Left lung (tissue), 10 donors: ENCODE data around the gene RBM17. TPM values are rescaled to one million over a fixed set of nuclear protein-coding genes. Genes with fewer than 3 reads are reported as not detected.

Experiments
- ATAC-seq: fragments of 200-7000 bp; cut with Tn5 transposase; one replicate; pipeline ENCODE4 v1.9.1; 2020; ENCODE audit warnings: moderate library complexity
- DNase-seq, 4 donors: peaks; one replicate each; pipeline ENCODE4 v3.0.0-alpha.2; 2013 to 2020
- H3K27ac ChIP-seq, 2 donors: fragments of 200-600 bp; sonication (generic) in 1 of 2; one replicate each; pipeline versions ENCODE4 v1.5.0 to v1.8.0; 2020 to 2021
- H3K27me3 ChIP-seq, 2 donors: fragments of 200-600 bp; sonication (generic) in 1 of 2; one replicate each; pipeline versions ENCODE4 v1.5.0 to v1.8.0; 2020 to 2021
- H3K36me3 ChIP-seq, 2 donors: fragments of 200-600 bp; sonication (generic) in 1 of 2; one replicate each; pipeline versions ENCODE4 v1.5.0 to v1.8.0; 2020 to 2021
- H3K4me1 ChIP-seq, 2 donors: fragments of 200-600 bp; one replicate each; pipeline ENCODE4 v1.8.0; 2021
- H3K4me3 ChIP-seq, 2 donors: fragments of 200-600 bp; sonication (generic) in 1 of 2; one replicate each; pipeline versions ENCODE4 v1.5.0 to v1.8.0; 2020 to 2021; ENCODE audit warnings: mild to moderate bottlenecking in 1 of 2
- H3K9me3 ChIP-seq, 2 donors: fragments of 200-600 bp; sonication (generic) in 1 of 2; one replicate each; pipeline versions ENCODE4 v1.5.0 to v1.8.0; 2020 to 2021
- intact Hi-C, 2 donors: fragments of 100-400 bp; cut with DNase I; formaldehyde crosslinking; loops; one replicate each; pipeline versions ENCODE4 v1.11.2 to v1.14.2; 2022
- polyA plus RNA-seq, 6 donors: library from polyadenylated mRNA; unstranded; fragments of 120-200 nt; gene quantifications; one replicate each; pipeline ENCODE4 v1.2.1, GENCODE V29; 2013; ENCODE audit not compliant: insufficient read length in 6 of 6
- total RNA-seq, 2 donors: library from RNA; stranded (reverse); fragmentation: NEBNext Ultra II Directional; extraction: Animal tissue kit (Norgen Biotek cat#: 25700); gene quantifications; one replicate each; pipeline ENCODE4 v1.2.1, GENCODE V29; 2021
- TF ChIP-seq, protein P1 (sequence below), 2 donors: fragments of 200-600 bp; sonication (generic) in 1 of 2; IDR thresholded peaks; one replicate each; pipeline versions ENCODE4 v1.5.0 to v1.8.0; 2021; ENCODE audit warnings: antibody characterized with exemption in 2 of 2
- donor health status: DM: no; HTN: yes; CAD: no.
- donor health status: DM: no; HTN: no; CAD: no.

Gene RBM17
- total and polyA plus RNA-seq, 8 donors = 63.2 to 215 (median 185) TPM

DNA sequence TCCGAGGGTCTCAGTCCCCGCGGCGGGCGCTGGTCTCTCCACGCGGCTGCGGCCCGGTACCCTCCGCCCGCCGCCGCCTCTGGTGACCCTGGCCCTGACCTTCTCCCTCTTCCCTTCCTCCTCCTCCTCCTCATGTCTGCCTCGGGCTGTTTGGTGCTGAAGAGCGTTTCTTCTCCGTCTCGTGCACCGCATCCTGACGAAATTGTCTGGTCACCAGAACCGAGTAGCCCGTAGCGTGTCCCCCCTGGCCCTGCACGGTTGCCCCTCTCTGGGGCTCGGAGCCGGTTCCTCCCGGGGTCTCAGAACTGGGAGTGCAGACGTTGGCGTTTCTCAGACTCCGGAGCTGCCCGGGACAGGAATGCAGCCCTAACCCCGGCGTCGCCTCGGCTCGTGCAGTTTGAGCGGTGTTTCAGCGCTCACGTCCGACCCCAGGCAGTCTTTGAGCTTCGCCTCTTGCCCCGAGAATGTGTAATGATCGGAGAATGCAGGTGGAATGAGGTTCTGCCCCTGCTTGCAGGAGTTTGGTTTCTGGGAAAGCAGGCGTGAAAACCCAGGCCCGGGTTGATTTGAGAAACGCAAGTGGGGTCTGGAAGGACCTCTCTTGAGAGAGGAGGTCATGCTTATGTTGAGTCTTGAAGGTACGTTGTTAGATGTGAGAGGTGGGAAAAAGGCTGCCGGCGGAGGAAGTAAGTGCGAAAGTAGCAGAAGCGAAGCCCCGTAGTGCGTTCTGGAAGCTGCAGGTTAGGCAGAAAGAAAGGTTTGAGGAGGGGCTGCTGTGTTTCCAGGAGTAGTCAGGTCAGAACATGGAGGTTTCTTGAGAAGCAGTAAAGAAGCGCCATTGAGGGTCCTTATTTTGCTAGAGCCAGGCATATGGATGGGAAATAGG, 743 bp downstream of the RBM17 start:
- TF ChIP-seq, protein P1, sequence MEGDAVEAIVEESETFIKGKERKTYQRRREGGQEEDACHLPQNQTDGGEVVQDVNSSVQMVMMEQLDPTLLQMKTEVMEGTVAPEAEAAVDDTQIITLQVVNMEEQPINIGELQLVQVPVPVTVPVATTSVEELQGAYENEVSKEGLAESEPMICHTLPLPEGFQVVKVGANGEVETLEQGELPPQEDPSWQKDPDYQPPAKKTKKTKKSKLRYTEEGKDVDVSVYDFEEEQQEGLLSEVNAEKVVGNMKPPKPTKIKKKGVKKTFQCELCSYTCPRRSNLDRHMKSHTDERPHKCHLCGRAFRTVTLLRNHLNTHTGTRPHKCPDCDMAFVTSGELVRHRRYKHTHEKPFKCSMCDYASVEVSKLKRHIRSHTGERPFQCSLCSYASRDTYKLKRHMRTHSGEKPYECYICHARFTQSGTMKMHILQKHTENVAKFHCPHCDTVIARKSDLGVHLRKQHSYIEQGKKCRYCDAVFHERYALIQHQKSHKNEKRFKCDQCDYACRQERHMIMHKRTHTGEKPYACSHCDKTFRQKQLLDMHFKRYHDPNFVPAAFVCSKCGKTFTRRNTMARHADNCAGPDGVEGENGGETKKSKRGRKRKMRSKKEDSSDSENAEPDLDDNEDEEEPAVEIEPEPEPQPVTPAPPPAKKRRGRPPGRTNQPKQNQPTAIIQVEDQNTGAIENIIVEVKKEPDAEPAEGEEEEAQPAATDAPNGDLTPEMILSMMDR (IDR thresholded peaks at IDR 0.05) = no peak
- DNase-seq = peak in 2 of 4 donors; percentile 38 to 81
- intact Hi-C loops = loop anchor here in 1 of 2 donors (5.0 kb wide), 2 partner anchors 77 to 142 kb away; no protein-coding TSS in a partner anchor
- Histone ChIP-seq H3K4me3 (peak overlapping the region; percentile 76 to 94), H3K27ac (peak overlapping the region; percentile 81 to 86), H3K27me3 (no peaks in the 10 kb centered on the region), H3K9me3 (no peaks in the 10 kb centered on the region), H3K4me1 (peaks cover 19 to 77% of the 10 kb centered on the region in 2 donors), H3K36me3 (no peaks in the 10 kb centered on the region)
- peak; percentile 10 for ATAC-seq

DNA sequence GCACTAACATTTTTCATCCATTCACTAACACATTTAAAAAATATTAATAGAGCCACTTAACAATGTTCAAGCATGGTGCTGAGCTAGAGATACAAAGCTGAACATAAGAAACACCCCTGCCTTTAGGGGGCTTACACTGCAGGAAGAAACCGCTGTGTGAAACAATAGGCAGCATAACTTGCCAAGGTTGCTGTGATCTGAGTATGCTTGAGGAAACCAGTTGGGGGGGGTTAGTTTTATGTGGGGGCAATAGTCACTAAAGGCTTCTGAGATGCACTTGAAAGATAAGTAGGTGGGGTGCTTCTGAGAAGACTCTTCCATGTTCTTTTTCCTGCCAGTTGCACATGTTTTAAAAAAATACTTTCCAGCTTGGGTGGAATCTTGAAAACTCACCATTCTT, 2.8 kb downstream of the RBM17 start:
- TF ChIP-seq, protein P1 (IDR thresholded peaks at IDR 0.05) = no peak
- peak overlapping the region in 1 of 2 donors; percentile 53 for H3K27ac ChIP-seq
- no peak for ATAC-seq
- intact Hi-C loops = no loop called here
- H3K4me3 ChIP-seq = peak overlapping the region in 1 of 2 donors; percentile 94
- no peak for DNase-seq
- no peaks in the 10 kb centered on the region for H3K9me3 ChIP-seq
- peaks cover 15 to 89% of the 10 kb centered on the region in 2 donors for H3K4me1 ChIP-seq
- no peaks in the 10 kb centered on the region for H3K36me3 ChIP-seq
- H3K27me3 ChIP-seq = no peaks in the 10 kb centered on the region

DNA sequence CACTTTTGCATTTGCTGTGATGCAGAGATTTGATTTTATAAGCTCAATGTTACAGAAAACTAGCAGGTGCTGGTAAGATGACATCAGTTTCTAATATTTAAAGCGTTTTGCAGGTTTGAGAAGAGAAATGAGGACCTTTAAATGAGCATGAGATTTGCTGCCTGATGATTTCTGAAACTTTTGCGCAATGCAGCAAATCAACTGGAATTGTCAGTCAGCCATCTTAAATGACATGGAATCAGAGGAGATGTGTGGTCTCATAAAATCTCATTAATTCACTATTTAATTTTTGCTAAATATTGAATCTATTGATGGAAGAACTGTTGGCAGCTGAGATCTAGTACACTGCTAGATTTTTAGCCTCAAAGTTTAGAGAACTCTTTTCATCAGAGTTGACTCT, 3.9 kb downstream of the RBM17 start:
- H3K36me3 ChIP-seq = peaks cover 0 to 11% of the 10 kb centered on the region in 2 donors
- no peak for DNase-seq
- intact Hi-C loops = no loop called here
- peaks cover 15 to 78% of the 10 kb centered on the region in 2 donors for H3K4me1 ChIP-seq
- peak overlapping the region in 1 of 2 donors; percentile 53 for H3K27ac ChIP-seq
- TF ChIP-seq, protein P1 (IDR thresholded peaks at IDR 0.05) = no peak
- ATAC-seq = no peak
- H3K4me3 ChIP-seq = no peak overlapping the region
- H3K9me3 ChIP-seq = no peaks in the 10 kb centered on the region
- H3K27me3 ChIP-seq = no peaks in the 10 kb centered on the region

DNA sequence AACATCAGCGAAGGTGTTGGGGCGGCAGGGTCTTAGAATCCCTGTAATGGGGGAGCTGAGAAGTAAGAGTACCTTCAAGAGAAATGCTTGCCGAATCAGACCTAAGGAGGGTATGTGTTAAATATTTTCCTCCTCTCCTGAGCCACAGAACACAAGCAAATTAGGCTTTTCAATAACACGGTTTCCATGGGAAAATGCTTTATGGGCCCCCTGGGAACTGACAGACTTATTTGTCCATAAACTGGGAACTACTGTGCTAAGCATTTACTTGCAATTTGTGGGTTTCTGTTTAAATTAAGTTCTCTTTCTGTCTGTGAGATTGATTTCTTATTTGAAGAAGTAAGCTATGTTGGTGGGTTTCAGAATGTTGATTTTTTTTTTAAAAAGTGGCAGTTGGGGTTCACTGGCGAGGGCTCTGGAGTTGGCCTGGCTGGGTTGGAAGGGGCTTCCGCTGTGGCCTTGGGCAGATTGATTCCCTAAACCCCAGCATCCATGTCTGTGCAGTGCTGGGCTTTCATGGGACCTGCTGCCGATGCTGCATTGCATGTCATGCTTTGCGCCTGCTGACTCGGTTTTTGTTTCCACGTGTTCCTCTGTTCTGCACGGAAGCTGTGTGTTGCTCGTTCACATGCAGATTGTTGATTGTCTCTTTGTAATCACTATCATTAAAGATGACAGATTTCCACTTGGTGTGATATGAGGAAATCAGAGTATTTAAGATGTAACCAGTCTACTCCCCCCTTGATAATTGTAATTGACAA, 7.2 kb downstream of the RBM17 start:
- DNase-seq (no peak), ATAC-seq (no peak)
- H3K4me3 ChIP-seq = no peak overlapping the region
- H3K36me3 ChIP-seq = peaks cover 0 to 39% of the 10 kb centered on the region in 2 donors
- H3K27ac ChIP-seq = no peak overlapping the region
- intact Hi-C loops = no loop called here
- TF ChIP-seq, protein P1 (IDR thresholded peaks at IDR 0.05) = no peak
- H3K9me3 ChIP-seq = no peaks in the 10 kb centered on the region
- no peaks in the 10 kb centered on the region for H3K27me3 ChIP-seq
- peaks cover 13 to 57% of the 10 kb centered on the region in 2 donors for H3K4me1 ChIP-seq

DNA sequence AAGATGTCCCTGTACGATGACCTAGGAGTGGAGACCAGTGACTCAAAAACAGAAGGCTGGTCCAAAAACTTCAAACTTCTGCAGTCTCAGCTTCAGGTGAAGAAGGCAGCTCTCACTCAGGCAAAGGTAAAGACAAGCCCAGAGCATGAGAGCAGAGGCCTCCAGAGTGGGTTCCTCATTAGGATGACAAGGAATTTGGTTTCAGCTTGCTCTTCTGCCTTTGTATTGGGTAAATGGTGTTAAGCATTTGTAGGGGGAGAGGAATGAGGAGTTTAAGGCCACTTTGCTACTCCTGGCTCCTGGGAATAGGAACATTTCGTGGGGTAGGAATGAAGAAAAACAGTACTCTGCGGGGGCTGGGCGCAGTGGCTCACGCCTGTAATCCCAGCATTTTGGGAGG, 8.2 kb downstream of the RBM17 start:
- TF ChIP-seq, protein P1 (IDR thresholded peaks at IDR 0.05) = no peak
- Histone ChIP-seq H3K4me1 (peaks cover 8 to 46% of the 10 kb centered on the region in 2 donors), H3K27me3 (no peaks in the 10 kb centered on the region), H3K9me3 (no peaks in the 10 kb centered on the region), H3K4me3 (no peak overlapping the region), H3K27ac (no peak overlapping the region), H3K36me3 (peaks cover 0 to 50% of the 10 kb centered on the region in 2 donors)
- ATAC-seq = no peak
- DNase-seq = no peak
- intact Hi-C loops = no loop called here
